HEK293T (cell line): ENCODE results near the gene CLRN1.

ENCODE experiments used
- ARNT ChIP-seq: fragments of 450-650 bp; IDR thresholded peaks from 2 replicates; pipeline ENCODE4 v1.6.1; 2017; ENCODE audit warnings: mild to moderate bottlenecking
- BHLHE40 ChIP-seq: fragments of 450-650 bp; IDR thresholded peaks from 2 replicates; pipeline ENCODE4 v1.6.1; 2016; ENCODE audit warnings: mild to moderate bottlenecking, moderate library complexity, borderline replicate concordance
- CTBP1 ChIP-seq: fragments of 450-650 bp; IDR thresholded peaks from 2 replicates; pipeline ENCODE4 v1.6.1; 2016; ENCODE audit warnings: borderline replicate concordance
- ELF4 ChIP-seq: fragments of 450-650 bp; IDR thresholded peaks from 2 replicates; pipeline ENCODE4 v1.6.1; 2017; ENCODE audit warnings: antibody characterized with exemption
- FOXA1 ChIP-seq: fragments of 450-650 bp; IDR thresholded peaks from 2 replicates; pipeline ENCODE4 v1.6.1; 2016; ENCODE audit warnings: mild to moderate bottlenecking
- FOXK2 ChIP-seq: fragments of 450-650 bp; IDR thresholded peaks from 2 replicates; pipeline ENCODE4 v1.6.1; 2016; ENCODE audit warnings: mild to moderate bottlenecking
- FOXM1 ChIP-seq: fragments of 450-650 bp; IDR thresholded peaks from 2 replicates; pipeline ENCODE4 v1.6.1; 2017; ENCODE audit warnings: mild to moderate bottlenecking, borderline replicate concordance
- HDGF ChIP-seq: fragments of 450-650 bp; IDR thresholded peaks from 2 replicates; pipeline ENCODE4 v1.6.1; 2017; ENCODE audit warnings: antibody characterized with exemption, borderline replicate concordance
- L3MBTL2 ChIP-seq: fragments of 450-650 bp; conservative IDR thresholded peaks from 2 replicates; pipeline ENCODE4 v1.6.1; 2016; ENCODE audit warnings: mild to moderate bottlenecking
- LEF1 ChIP-seq: fragments of 450-650 bp; IDR thresholded peaks from 2 replicates; pipeline ENCODE4 v1.6.1; 2017; ENCODE audit warnings: mild to moderate bottlenecking, borderline replicate concordance
- NFRKB ChIP-seq: fragments of 450-650 bp; IDR thresholded peaks from 2 replicates; pipeline ENCODE4 v1.6.1; 2016; ENCODE audit warnings: mild to moderate bottlenecking, moderate library complexity
- SP1 ChIP-seq: fragments of 450-650 bp; IDR thresholded peaks from 2 replicates; pipeline ENCODE4 v1.6.1; 2017
- SUZ12 ChIP-seq: fragments of 450-650 bp; IDR thresholded peaks from 2 replicates; pipeline ENCODE4 v1.6.1; 2016; ENCODE audit warnings: mild to moderate bottlenecking
- ZNF384 ChIP-seq: fragments of 450-650 bp; IDR thresholded peaks from 2 replicates; pipeline ENCODE4 v1.6.1; 2016

GRCh38 chr3:150912501-150912900 is 60.0 kb downstream of the CLRN1 start:
- no peak for TF ChIP-seq LEF1
- no peak for TF ChIP-seq FOXK2
- no peak for TF ChIP-seq FOXM1
- no peak for TF ChIP-seq SUZ12
- TF ChIP-seq HDGF = no peak
- TF ChIP-seq L3MBTL2 = no peak
- no peak for TF ChIP-seq ZNF384
- TF ChIP-seq SP1 = no peak
- no peak for TF ChIP-seq ELF4
- TF ChIP-seq CTBP1 = no peak
- no peak for TF ChIP-seq BHLHE40
- no peak for TF ChIP-seq NFRKB
- no peak for TF ChIP-seq ARNT
- no peak for TF ChIP-seq FOXA1
